ENCODE results near the gene LCN9. TPM values are rescaled to one million over a fixed set of nuclear protein-coding genes. Genes with fewer than 3 reads are reported as not detected.
"Not testable (repeated sequence)": the region's sequence is repeated elsewhere in the genome, so short reads cannot be mapped to it uniquely, and the experiment has no call there.

The LCN9 gene
- total RNA-seq, 1 donor from 2014 or later = not detected

DNA sequence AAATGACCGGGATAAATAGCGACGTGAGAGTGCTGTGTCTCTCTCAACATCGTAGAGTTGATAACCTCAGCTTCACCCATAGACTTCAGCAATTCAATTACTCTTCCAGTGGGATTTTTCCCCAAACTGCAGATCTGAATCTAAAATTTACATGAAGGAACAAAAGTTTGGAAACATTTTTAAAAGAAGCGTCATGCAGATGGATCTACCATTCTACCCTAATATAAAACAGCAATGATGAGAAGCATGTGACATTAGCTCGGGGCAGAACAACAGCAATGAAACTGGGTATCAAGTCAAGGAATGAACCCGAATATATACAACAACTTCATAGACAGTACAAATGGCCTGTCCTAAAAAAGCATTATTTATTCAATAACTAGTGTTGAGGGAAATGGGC lies 42.6 kb upstream of the LCN9 start:
- Mint-ChIP-seq H3K27me3 (ENCODE audit: unreplicated experiment) (peaks cover 2% of the 10 kb centered on the region), H3K36me3 (ENCODE audit: unreplicated experiment) (no peaks in the 10 kb centered on the region), H3K4me3 (ENCODE audit: unreplicated experiment) (no peak overlapping the region), H3K9me3 (ENCODE audit: unreplicated experiment) (peaks cover 1% of the 10 kb centered on the region), H3K4me1 (ENCODE audit: low read depth, unreplicated experiment) (no peaks in the 10 kb centered on the region), H3K27ac (ENCODE audit: unreplicated experiment) (no peak overlapping the region)
- DNase-seq = no peak
- TF ChIP-seq, protein P1, sequence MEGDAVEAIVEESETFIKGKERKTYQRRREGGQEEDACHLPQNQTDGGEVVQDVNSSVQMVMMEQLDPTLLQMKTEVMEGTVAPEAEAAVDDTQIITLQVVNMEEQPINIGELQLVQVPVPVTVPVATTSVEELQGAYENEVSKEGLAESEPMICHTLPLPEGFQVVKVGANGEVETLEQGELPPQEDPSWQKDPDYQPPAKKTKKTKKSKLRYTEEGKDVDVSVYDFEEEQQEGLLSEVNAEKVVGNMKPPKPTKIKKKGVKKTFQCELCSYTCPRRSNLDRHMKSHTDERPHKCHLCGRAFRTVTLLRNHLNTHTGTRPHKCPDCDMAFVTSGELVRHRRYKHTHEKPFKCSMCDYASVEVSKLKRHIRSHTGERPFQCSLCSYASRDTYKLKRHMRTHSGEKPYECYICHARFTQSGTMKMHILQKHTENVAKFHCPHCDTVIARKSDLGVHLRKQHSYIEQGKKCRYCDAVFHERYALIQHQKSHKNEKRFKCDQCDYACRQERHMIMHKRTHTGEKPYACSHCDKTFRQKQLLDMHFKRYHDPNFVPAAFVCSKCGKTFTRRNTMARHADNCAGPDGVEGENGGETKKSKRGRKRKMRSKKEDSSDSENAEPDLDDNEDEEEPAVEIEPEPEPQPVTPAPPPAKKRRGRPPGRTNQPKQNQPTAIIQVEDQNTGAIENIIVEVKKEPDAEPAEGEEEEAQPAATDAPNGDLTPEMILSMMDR (IDR thresholded peaks at IDR 0.05; ENCODE audit: partially characterized antibody, unreplicated experiment) = no peak

DNA sequence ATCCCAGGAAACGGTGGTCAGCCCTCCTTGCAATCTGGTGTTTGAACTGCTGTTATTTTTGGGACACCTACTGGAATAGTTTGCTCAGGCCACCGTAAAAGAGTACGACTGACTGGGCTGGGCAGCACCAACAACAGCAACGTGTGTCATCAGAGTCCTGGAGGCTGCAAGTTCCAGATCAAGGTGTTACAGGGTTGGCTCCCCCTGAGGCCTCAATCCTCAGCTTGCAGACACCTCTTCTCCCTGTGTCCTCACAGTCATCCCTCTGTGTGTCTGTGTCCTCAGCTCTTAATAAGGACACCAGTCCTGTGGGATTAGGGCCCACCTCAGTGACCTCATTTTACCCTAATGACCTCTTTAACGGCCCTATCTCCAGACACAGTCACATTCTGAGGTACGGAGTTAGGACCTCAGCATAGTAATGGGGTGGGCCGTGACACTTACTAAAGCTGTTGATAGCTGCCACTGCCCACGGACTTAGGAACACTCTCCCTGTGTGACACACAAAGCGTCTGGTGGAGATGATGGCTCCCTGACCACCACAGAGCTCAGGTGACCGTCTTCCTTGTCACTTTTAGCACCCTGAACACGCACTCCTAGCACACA lies 40.6 kb upstream of the LCN9 start:
- TF ChIP-seq, protein P1 (IDR thresholded peaks at IDR 0.05; ENCODE audit: partially characterized antibody, unreplicated experiment) = no peak
- no peaks in the 10 kb centered on the region for H3K4me1 Mint-ChIP-seq (ENCODE audit: low read depth, unreplicated experiment)
- H3K27ac Mint-ChIP-seq (ENCODE audit: unreplicated experiment) = no peak overlapping the region
- no peak for DNase-seq
- H3K36me3 Mint-ChIP-seq (ENCODE audit: unreplicated experiment) = peaks cover 4% of the 10 kb centered on the region
- no peak overlapping the region for H3K4me3 Mint-ChIP-seq (ENCODE audit: unreplicated experiment)
- peaks cover 2% of the 10 kb centered on the region for H3K27me3 Mint-ChIP-seq (ENCODE audit: unreplicated experiment)
- H3K9me3 Mint-ChIP-seq (ENCODE audit: unreplicated experiment) = peaks cover 1% of the 10 kb centered on the region

DNA sequence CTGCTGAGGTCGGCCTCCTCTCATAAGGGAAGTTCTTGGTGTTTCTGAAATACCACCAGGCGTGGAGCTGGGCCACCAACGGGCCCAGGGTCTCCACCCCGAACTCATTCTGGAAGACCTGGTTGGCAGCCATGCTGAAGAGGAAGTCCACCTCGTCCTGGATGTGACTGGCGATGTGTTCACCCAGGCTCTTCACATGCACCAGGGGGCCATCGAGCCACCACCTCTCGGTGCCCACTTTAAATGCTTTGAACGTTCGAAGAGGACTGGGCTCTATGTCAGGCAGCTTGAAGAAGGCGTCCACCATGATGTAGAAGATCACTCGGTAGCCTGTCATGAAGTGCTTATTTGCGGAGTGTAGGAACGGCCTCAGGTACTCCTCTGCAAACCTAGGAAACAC lies 38.8 kb upstream of the LCN9 start:
- no peaks in the 10 kb centered on the region for H3K27me3 Mint-ChIP-seq (ENCODE audit: unreplicated experiment)

DNA sequence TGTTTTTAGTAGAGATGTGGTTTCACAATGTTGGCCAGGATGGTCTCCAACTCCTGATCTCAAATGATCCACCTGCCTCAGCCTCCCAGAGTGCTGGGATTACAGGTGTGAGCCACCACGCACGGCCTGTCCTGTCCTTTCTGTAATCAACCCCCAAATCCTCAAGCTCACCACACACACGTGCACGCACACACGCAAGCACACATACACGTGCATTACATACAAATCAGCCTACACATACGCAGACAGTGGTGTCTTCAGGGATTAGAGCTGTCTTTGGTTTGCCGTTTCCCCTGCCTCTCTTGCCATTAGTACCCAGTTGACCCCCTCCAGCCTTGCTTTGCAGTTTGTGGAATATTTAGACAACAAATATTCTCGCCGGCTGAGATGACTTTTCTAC lies 30.3 kb upstream of the LCN9 start:
- Mint-ChIP-seq H3K9me3 (ENCODE audit: unreplicated experiment) (peaks cover 2% of the 10 kb centered on the region), H3K27ac (ENCODE audit: unreplicated experiment) (no peak overlapping the region), H3K4me1 (ENCODE audit: low read depth, unreplicated experiment) (no peaks in the 10 kb centered on the region), H3K36me3 (ENCODE audit: unreplicated experiment) (peaks cover 2% of the 10 kb centered on the region), H3K4me3 (ENCODE audit: unreplicated experiment) (no peak overlapping the region), H3K27me3 (ENCODE audit: unreplicated experiment) (peaks cover 4% of the 10 kb centered on the region)
- no peak for DNase-seq
- TF ChIP-seq, protein P1 (IDR thresholded peaks at IDR 0.05; ENCODE audit: partially characterized antibody, unreplicated experiment) = no peak

More for the DNA sequence above, 38.8 kb upstream of the LCN9 start:
- Mint-ChIP-seq H3K4me3 (ENCODE audit: unreplicated experiment) (no peak overlapping the region), H3K36me3 (ENCODE audit: unreplicated experiment) (peaks cover 4% of the 10 kb centered on the region), H3K27ac (ENCODE audit: unreplicated experiment) (no peak overlapping the region), H3K4me1 (ENCODE audit: low read depth, unreplicated experiment) (no peaks in the 10 kb centered on the region), H3K9me3 (ENCODE audit: unreplicated experiment) (peaks cover 1% of the 10 kb centered on the region)
- DNase-seq = no peak
- TF ChIP-seq, protein P1 (IDR thresholded peaks at IDR 0.05; ENCODE audit: partially characterized antibody, unreplicated experiment) = no peak

DNA sequence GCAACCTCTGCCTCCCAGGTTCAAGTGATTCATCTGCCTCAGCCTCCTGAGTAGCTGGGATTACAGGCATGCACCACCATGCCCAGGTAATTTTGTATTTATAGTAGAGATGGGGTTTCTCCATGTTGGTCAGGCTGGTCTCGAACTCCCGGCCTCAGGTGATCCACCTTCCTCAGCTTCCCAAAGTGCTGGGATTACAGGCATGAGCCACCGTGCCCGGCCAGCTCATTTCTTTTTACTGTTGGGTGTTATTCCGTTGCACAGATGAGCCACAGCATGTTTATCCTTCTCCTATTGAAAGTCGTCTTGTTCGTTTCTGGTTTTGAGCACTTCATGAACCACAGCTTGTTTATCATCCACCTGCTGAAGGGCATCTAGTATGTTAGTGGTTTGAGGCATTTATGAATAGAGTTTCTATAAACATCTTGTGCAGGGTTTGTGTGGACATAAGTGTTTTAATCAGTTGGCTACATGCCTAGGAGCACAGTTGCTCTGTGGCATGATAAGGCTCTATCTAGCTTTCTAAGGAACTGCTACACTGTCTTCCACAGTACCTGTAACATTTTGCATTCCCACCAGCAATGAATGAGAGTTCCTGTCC lies 26.1 kb upstream of the LCN9 start:
- DNase-seq; H3K36me3 Mint-ChIP-seq (ENCODE audit: unreplicated experiment); H3K9me3 Mint-ChIP-seq (ENCODE audit: unreplicated experiment); H3K27me3 Mint-ChIP-seq (ENCODE audit: unreplicated experiment); H3K4me3 Mint-ChIP-seq (ENCODE audit: unreplicated experiment); H3K4me1 Mint-ChIP-seq (ENCODE audit: low read depth, unreplicated experiment); H3K27ac Mint-ChIP-seq (ENCODE audit: unreplicated experiment): not testable (repeated sequence)

Measured in glutamatergic neuron (in vitro differentiated cells).